PC-3 (cell line): ENCODE data around the gene TMEM187.
A peak's percentile ranks its signal among the peaks of the same experiment; 100 is the strongest.

Source experiments
- EZH2 ChIP-seq: fragments of 300-600 bp; sonication (generic); IDR thresholded peaks from one replicate; pipeline ENCODE4 v1.6.1; 2017; ENCODE audit warnings: antibody characterized with exemption, mild to moderate bottlenecking, low read length; ENCODE audit not compliant: unreplicated experiment
- EZH2phosphoT487 ChIP-seq: fragments of 300-600 bp; sonication (generic); IDR thresholded peaks from 2 replicates; pipeline ENCODE4 v1.6.1; 2018; ENCODE audit warnings: mild to moderate bottlenecking, antibody characterized with exemption, low read length, borderline replicate concordance
- TF ChIP-seq, protein P1 (sequence below): fragments of 300-600 bp; sonication (generic); conservative IDR thresholded peaks from 2 replicates; pipeline ENCODE4 v1.5.1; 2017; ENCODE audit warnings: antibody characterized with exemption, low read depth, mild to moderate bottlenecking, low read length

DNA sequence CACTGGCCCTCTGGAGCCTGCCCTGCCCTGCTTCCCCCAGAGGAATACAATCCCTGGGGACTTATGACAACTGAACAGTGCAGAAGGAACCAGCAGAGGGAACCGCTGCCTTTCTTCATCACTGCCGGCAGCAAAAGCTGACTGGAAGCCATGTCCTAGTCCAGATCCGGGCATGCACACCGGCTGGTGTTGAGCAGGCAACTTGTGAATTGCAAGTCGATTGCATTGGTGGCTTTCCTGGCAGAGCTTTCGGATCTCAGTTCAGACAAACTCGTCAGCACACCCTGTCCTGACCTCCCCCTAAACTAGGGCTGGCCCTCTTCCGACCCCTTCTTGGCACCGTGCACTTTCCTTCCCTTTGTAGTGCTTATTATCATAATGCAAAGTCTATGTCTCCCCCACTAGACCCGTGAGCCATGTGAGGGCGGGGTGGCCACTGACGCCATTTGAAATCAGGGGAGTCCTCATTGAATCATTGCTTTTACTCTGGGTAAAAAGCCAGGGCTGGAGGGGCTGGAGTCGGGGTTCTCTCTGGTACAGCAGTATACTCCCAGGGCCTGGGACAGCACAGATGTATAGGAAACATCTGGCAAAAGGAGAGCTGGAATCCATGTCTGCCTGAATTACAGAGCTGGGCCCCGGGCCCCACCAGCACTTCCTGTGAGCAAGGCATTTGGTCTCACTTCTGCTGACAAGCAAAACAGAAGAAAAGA lies 48.2 kb upstream of the TMEM187 start:
- TF ChIP-seq EZH2phosphoT487 (no peak), EZH2 (no peak)
- TF ChIP-seq, protein P1, sequence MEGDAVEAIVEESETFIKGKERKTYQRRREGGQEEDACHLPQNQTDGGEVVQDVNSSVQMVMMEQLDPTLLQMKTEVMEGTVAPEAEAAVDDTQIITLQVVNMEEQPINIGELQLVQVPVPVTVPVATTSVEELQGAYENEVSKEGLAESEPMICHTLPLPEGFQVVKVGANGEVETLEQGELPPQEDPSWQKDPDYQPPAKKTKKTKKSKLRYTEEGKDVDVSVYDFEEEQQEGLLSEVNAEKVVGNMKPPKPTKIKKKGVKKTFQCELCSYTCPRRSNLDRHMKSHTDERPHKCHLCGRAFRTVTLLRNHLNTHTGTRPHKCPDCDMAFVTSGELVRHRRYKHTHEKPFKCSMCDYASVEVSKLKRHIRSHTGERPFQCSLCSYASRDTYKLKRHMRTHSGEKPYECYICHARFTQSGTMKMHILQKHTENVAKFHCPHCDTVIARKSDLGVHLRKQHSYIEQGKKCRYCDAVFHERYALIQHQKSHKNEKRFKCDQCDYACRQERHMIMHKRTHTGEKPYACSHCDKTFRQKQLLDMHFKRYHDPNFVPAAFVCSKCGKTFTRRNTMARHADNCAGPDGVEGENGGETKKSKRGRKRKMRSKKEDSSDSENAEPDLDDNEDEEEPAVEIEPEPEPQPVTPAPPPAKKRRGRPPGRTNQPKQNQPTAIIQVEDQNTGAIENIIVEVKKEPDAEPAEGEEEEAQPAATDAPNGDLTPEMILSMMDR = peak; percentile 35; the same call in 1 of the 2 replicates
